ENCODE data around the gene SUN2. TPM values are rescaled to one million over a fixed set of nuclear protein-coding genes. Genes with fewer than 3 reads are reported as not detected.
A peak's percentile ranks its signal among the peaks of the same experiment; 100 is the strongest.

Gene SUN2
- polyA plus RNA-seq, 3 donors = 95.8 to 159 (median 97.8) TPM

DNA sequence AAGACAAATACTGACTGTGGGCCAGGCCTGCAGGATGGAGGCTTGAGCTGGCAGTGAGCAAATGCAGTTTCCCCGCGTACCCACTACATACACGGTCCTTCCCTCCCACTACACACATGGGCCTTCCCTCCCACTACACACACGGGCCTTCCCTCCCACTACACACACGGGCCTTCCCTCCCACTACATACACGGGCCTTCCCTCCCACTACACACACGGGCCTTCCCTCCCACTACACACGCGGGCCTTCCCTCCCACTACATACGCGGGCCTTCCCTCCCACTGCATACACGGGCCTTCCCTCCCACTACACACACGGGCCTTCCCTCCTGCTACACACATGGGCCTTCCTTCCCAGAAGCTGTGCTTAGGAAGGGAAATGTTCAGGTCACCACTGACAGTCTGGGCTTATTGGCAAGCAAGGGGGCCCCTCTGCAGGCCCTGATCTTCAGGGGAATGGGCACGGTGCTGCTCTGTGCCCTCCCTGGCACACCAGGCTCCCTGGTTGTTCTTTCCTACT lies 27.4 kb upstream of the SUN2 start:
- no peak for TF ChIP-seq CTCF (IDR thresholded peaks at IDR 0.05)
- no peaks in the 10 kb centered on the region for H3K9me3 Mint-ChIP-seq
- peaks cover 0 to 3% (median 2%) of the 10 kb centered on the region in 3 donors for H3K27me3 Mint-ChIP-seq (ENCODE audit: low read depth in 3 of 3)
- Histone ChIP-seq H4K20me1 (ENCODE audit: insufficient read depth, low read length) (no peaks in the 10 kb centered on the region), H3K27me3 (ENCODE audit: control insufficient read depth in 2 of 2, insufficient read depth in 2 of 2, low read length in 2 of 2) (no peaks in the 10 kb centered on the region), H3K9ac (ENCODE audit: insufficient read depth, low read length, poor library complexity, severe bottlenecking) (no peak overlapping the region), H3K4me2 (replicated peaks; ENCODE audit: extremely low read depth, low read length, poor library complexity, severe bottlenecking) (no peak overlapping the region), H3K4me3 (replicated peaks in 1 of 3; ENCODE audit: low read depth in 2 of 3, low read length in 3 of 3) (no peak overlapping the region), H3K4me1 (ENCODE audit: control insufficient read depth in 1 of 2, insufficient read depth in 2 of 2, low read length in 2 of 2) (peaks cover 12 to 16% of the 10 kb centered on the region in 2 donors), H3K9me3 (replicated peaks in 1 of 2; ENCODE audit: control insufficient read depth in 1 of 2, insufficient read depth in 1 of 2, low read length in 2 of 2) (no peaks in the 10 kb centered on the region), H3K79me2 (ENCODE audit: insufficient read depth, low read length) (no peaks in the 10 kb centered on the region), H3K36me3 (replicated peaks in 1 of 2; ENCODE audit: control insufficient read depth in 1 of 2, insufficient read depth in 2 of 2, low read length in 2 of 2) (peaks cover 13 to 20% of the 10 kb centered on the region in 2 donors), H3K27ac (ENCODE audit: low read depth in 1 of 2, low read length in 2 of 2) (peak overlapping the region in 1 of 2 donors; percentile 59), H2AFZ (ENCODE audit: insufficient read depth, low read depth, low read length, poor library complexity, severe bottlenecking) (peak overlapping the region; percentile 67)
- peak overlapping the region in 1 of 7 donors; percentile 57 for H3K27ac Mint-ChIP-seq
- no peak for DNase-seq
- intact Hi-C loops (cut with micrococcal nuclease) = no loop called here
- WGBS (ENCODE audit: insufficient coverage) = 50% methylated on average over 2 of the region's 14 CpGs
- H3K4me3 Mint-ChIP-seq = no peak overlapping the region
- H3K4me1 Mint-ChIP-seq = peaks cover 18% of the 10 kb centered on the region
- H3K36me3 Mint-ChIP-seq = peaks cover 32 to 39% of the 10 kb centered on the region in 2 donors

DNA sequence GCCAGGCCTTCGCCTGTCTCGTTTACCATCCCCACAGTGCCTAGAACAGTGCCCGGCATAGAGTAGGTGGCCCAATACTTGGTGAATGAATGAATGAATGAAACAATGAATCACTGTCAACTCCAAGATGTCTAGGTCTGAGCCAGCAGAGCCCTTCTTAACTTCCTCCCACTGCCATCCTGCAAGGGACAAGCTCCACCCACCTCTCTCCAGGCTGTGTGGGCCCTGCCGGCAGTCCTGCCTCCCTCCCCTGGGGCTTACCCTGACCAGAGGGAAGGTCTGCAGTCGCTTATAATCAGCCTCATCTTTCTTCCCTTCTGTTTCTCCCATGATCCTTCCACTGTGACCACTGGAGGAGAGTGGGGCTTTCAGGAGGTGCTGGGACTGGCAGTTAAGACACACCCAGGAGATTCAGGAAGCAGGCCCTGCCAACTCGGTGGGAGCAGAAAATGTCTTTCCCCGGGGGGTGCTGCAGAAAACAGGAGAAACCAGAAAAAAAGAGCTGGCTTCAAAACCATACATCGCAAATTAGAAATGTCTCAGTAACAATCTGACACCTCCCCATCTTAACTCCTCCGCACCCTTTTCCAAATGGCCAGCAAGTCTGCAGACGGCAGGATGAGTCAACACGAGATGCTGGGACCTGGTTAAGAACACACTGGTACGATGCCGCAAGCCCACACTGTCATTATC lies 26.8 kb upstream of the SUN2 start:
- peak overlapping the region in 1 of 3 experiments; percentile 18 for H3K4me3 ChIP-seq (replicated peaks in 1 of 3; ENCODE audit: low read depth in 2 of 3, low read length in 3 of 3)
- H3K36me3 ChIP-seq (replicated peaks in 1 of 2; ENCODE audit: control insufficient read depth in 1 of 2, insufficient read depth in 2 of 2, low read length in 2 of 2) = peaks cover 13 to 20% of the 10 kb centered on the region in 2 donors
- peak overlapping the region; percentile 11 for H3K9ac ChIP-seq (ENCODE audit: insufficient read depth, low read length, poor library complexity, severe bottlenecking)
- Mint-ChIP-seq H3K27ac (peak overlapping the region in 5 of 7 donors; percentile 26 to 66 (median 54)), H3K4me1 (peaks cover 16% of the 10 kb centered on the region), H3K4me3 (peak overlapping the region in 1 of 2 donors; percentile 69), H3K27me3 (ENCODE audit: low read depth in 3 of 3) (peaks cover 0 to 3% (median 2%) of the 10 kb centered on the region in 3 donors), H3K9me3 (no peaks in the 10 kb centered on the region), H3K36me3 (peaks cover 32 to 39% of the 10 kb centered on the region in 2 donors)
- H2AFZ ChIP-seq (ENCODE audit: insufficient read depth, low read depth, low read length, poor library complexity, severe bottlenecking) = peak overlapping the region; percentile 67
- peak overlapping the region; percentile 50 for H3K4me2 ChIP-seq (replicated peaks; ENCODE audit: extremely low read depth, low read length, poor library complexity, severe bottlenecking)
- 36% methylated on average over 8 of the region's 13 CpGs for WGBS (ENCODE audit: insufficient coverage)
- H4K20me1 ChIP-seq (ENCODE audit: insufficient read depth, low read length) = no peaks in the 10 kb centered on the region
- peaks cover 12 to 16% of the 10 kb centered on the region in 2 donors for H3K4me1 ChIP-seq (ENCODE audit: control insufficient read depth in 1 of 2, insufficient read depth in 2 of 2, low read length in 2 of 2)
- no peaks in the 10 kb centered on the region for H3K27me3 ChIP-seq (ENCODE audit: control insufficient read depth in 2 of 2, insufficient read depth in 2 of 2, low read length in 2 of 2)
- TF ChIP-seq CTCF (IDR thresholded peaks at IDR 0.05) = no peak
- peak overlapping the region in 1 of 2 donors; percentile 59 for H3K27ac ChIP-seq (ENCODE audit: low read depth in 1 of 2, low read length in 2 of 2)
- no peaks in the 10 kb centered on the region for H3K9me3 ChIP-seq (replicated peaks in 1 of 2; ENCODE audit: control insufficient read depth in 1 of 2, insufficient read depth in 1 of 2, low read length in 2 of 2)
- intact Hi-C loops (cut with micrococcal nuclease) = no loop called here
- DNase-seq = peak; percentile 20 to 33 (median 24)
- no peaks in the 10 kb centered on the region for H3K79me2 ChIP-seq (ENCODE audit: insufficient read depth, low read length)
